GM21737 (cell line): Measurements from ENCODE around the gene P3H3.

Experiments used
- ATAC-seq: cut with Tn5 transposase; IDR thresholded peaks from one replicate; pipeline ENCODE4 v1.9.1; 2021; ENCODE audit warnings: mild to moderate bottlenecking, moderate library complexity; ENCODE audit not compliant: unreplicated experiment

Gene P3H3

GRCh38 chr12:6827982-6828780, at the start of gene P3H3:
Gene P3H3 (plus strand): TSS chr12:6828407. CDS start chr12:6828441, 34 bp downstream.
- no peak for ATAC-seq

- peak; percentile 75 for ATAC-seq
Measured at GRCh38 chr12:6778574-6779550, 49.3 kb upstream of the P3H3 start.

GRCh38 chr12:6779708-6780432, 48.3 kb upstream of the P3H3 start:
- no peak for ATAC-seq

- no peak for ATAC-seq
Measured at GRCh38 chr12:6780573-6780972, 47.6 kb upstream of the P3H3 start.

- ATAC-seq = no peak
Measured at GRCh38 chr12:6782119-6782518, 46.1 kb upstream of the P3H3 start.

- no peak for ATAC-seq
Measured at GRCh38 chr12:6782850-6783566, 45.2 kb upstream of the P3H3 start.

- no peak for ATAC-seq
Measured at GRCh38 chr12:6783828-6784227, 44.4 kb upstream of the P3H3 start.

- no peak for ATAC-seq
Measured at GRCh38 chr12:6784296-6784695, 43.9 kb upstream of the P3H3 start.

GRCh38 chr12:6784761-6785160, 43.4 kb upstream of the P3H3 start:
- ATAC-seq = no peak

- ATAC-seq = no peak
Measured at GRCh38 chr12:6786416-6787094, 41.7 kb upstream of the P3H3 start.

- ATAC-seq = no peak
Measured at GRCh38 chr12:6787309-6787708, 40.9 kb upstream of the P3H3 start.

- no peak for ATAC-seq
Measured at GRCh38 chr12:6788972-6789924, 39.0 kb upstream of the P3H3 start, which contains the start of gene CD4. Gene CD4 (plus strand): TSS chr12:6789528. CDS start chr12:6800139, 10,611 bp downstream.

- ATAC-seq = no peak
Measured at GRCh38 chr12:6790496-6791150, 37.6 kb upstream of the P3H3 start.

GRCh38 chr12:6791931-6792520, 36.2 kb upstream of the P3H3 start:
- ATAC-seq = no peak

- no peak for ATAC-seq
Measured at GRCh38 chr12:6792522-6793201, 35.5 kb upstream of the P3H3 start.

- no peak for ATAC-seq
Measured at GRCh38 chr12:6795088-6795487, 33.1 kb upstream of the P3H3 start.

GRCh38 chr12:6796576-6796975, 31.6 kb upstream of the P3H3 start:
- ATAC-seq = no peak
